ENCODE results near the gene IL17C. TPM values are rescaled to one million over a fixed set of nuclear protein-coding genes. Genes with fewer than 3 reads are reported as not detected.

IL17C gene
- total RNA-seq, 4 donors from 2014 or later = not detected

DNA sequence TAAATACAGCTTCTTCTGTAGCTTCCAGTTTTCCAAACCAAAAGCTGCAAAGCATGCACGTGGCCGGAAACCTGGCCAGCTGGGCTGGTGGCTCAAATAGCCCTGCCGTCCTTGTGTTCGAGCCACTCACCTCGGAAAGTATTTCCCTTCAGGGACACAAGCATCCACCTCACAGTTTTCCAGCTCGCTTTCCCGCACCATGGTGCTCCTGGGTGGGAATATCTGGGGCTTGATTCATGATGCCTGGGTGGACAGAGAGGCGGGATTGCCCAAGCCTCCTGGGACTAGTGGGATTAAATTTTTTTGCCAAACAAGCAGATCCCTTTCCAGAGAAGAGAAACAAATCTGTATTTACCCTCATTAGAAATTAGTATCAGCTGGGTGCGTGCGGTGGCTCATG lies 31.6 kb downstream of the IL17C start:
- TF ChIP-seq, protein P1, sequence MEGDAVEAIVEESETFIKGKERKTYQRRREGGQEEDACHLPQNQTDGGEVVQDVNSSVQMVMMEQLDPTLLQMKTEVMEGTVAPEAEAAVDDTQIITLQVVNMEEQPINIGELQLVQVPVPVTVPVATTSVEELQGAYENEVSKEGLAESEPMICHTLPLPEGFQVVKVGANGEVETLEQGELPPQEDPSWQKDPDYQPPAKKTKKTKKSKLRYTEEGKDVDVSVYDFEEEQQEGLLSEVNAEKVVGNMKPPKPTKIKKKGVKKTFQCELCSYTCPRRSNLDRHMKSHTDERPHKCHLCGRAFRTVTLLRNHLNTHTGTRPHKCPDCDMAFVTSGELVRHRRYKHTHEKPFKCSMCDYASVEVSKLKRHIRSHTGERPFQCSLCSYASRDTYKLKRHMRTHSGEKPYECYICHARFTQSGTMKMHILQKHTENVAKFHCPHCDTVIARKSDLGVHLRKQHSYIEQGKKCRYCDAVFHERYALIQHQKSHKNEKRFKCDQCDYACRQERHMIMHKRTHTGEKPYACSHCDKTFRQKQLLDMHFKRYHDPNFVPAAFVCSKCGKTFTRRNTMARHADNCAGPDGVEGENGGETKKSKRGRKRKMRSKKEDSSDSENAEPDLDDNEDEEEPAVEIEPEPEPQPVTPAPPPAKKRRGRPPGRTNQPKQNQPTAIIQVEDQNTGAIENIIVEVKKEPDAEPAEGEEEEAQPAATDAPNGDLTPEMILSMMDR (IDR thresholded peaks at IDR 0.05) = no peak
- DNase-seq (ENCODE audit: low spot score) = no peak
- ATAC-seq (ENCODE audit: low FRiP score) = no peak

DNA sequence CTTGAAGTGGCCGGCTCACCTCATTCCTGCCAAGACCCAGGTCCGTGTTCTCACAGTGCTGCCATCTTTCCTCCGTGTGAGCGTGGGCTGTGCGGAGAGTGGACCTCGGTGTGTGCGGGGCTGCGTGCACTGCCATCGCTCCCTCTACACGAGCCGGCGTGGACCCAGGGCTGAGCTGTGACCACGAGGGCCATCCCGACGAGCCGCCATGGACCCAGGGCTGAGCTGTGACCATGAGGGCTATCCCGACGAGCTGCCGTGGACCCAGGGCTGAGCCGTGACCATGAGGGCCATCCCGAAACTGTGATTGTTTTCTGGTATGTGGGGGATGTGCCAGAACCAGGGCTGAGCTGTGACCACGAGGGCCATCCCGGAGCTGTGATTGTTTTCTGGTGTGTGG lies 33.4 kb downstream of the IL17C start:
- TF ChIP-seq, protein P1 (IDR thresholded peaks at IDR 0.05) = no peak
- ATAC-seq (ENCODE audit: low FRiP score) = no peak
- DNase-seq (ENCODE audit: low spot score) = no peak

DNA sequence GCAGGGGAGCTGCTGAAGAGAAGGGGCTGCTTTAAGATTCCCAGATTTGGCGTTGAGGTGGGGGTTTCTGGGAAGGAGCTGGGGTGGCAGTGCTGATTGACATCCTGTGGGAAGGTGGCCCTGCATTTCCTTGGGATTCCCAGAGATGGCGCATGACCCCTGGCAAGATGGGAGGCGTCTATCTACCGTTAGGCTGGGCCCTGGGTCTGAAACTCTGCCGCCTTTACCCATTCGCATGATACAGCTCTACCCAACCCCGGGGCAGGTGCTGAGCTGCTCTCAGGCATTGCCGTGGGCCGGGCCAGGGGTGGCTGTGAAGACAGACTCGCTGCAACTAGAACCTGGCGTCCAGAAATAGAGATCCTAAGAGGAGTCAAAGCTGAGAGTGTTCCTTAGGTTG lies 34.4 kb downstream of the IL17C start:
- TF ChIP-seq, protein P1 (IDR thresholded peaks at IDR 0.05) = no peak
- no peak for ATAC-seq (ENCODE audit: low FRiP score)
- no peak for DNase-seq (ENCODE audit: low spot score)

DNA sequence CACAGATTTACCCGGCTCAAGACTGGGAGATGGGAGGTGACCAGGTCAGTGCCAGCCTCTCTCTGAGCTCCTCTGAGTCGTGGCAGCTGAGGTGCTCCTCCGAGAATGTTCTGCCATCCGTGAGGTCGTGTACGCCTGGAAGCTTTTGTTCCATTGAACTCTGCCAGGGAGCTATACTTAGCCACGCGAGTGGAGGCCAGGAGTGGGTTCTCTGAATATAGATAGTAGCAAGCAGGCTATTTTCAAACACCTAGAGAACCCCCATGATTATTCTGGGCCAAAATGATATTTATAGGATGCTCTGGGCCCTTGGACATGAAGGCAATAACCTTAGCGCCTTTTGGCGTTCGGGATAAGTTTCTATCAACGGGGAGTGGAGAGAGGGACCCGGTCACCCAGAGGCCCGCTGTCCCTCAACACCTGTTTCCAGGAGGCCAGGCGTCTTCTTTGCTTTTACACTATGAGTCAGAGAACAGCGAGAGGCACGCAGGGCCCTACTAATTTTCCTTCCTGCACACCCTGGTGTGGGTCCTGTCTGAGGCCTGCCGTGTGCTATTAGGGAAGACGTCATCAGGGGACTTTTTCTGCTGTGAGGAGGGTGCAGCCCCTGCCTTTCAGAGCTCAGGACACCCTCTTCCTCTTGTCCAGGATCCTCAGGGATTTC lies 35.5 kb downstream of the IL17C start:
- TF ChIP-seq, protein P1 (IDR thresholded peaks at IDR 0.05) = no peak
- no peak for ATAC-seq (ENCODE audit: low FRiP score)
- DNase-seq (ENCODE audit: low spot score) = no peak

DNA sequence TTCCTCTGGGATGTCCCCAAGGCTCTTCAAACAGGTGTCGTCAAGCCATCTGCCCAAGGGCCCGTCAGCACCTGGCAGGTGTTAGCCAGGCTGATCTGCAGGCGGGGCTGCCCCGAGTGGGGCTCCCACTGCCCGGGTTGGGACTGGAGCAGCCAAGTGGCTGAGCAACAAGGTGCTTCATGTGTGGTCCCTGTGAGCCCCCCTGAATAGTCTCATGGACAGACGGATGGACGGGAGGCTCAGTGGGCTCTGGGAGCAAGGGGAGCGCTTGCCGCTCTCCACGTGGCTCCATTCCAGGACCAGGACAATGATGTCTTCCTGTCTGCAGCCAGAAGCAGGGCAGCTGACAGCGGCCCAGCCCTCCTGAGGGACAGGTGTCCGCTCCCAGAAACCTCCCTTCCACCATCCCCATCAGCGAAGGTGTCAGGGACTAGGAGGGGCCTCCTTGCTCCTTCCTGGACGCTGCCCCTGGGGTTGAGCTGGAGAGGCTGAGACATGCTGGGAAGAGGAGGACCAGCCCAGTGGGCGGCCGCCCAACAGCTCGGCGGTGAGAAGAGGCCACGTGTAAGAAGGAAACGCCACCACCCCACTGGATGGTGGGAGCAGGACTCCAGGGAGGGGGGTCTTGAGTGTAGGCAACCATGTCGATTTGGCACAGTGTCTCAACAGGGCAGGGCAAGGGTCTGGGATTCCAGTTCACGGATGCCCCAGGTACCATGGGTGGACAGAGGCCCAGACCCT lies 38.3 kb downstream of the IL17C start:
- DNase-seq (ENCODE audit: low spot score) (no peak), ATAC-seq (ENCODE audit: low FRiP score) (no peak)
- TF ChIP-seq, protein P1 (IDR thresholded peaks at IDR 0.05) = no peak

DNA sequence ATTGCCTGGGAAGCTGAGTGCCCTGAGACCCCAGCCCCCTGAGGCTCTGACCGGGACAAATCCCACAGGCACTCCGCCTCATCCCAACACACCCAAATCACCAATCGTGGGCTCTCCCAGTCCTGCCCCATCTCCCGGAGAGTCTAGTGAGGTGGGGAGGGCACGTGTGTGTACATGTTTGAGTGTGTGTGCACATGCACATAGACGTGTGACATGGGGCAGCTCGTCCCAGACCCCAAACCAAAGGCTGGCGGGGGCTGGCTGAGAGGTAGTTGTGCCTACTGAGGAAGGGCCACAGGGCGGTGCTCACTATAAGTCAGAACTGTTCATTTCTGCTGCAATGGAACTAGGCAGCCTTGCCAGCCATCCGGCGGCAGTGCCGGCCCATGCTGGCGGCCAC lies 39.3 kb downstream of the IL17C start:
- ATAC-seq (ENCODE audit: low FRiP score) (no peak), DNase-seq (ENCODE audit: low spot score) (no peak)
- TF ChIP-seq, protein P1 (IDR thresholded peaks at IDR 0.05) = no peak

All from omental fat pad (tissue), 4 donors.